HepG2 (cell line): ENCODE data around the gene COQ9.
"Not testable (repeated sequence)": the region's sequence is repeated elsewhere in the genome, so short reads cannot be mapped to it uniquely, and the experiment has no call there.

Experiments
- BCL6 ChIP-seq: IDR thresholded peaks from 2 replicates; pipeline ENCODE4 v1.6.1; 2016; ENCODE audit warnings: missing genetic modification reagents, missing compliant biosample characterization
- EED ChIP-seq: sonication (generic); formaldehyde crosslinking; IDR thresholded peaks from 2 replicates; pipeline ENCODE4 v1.5.0; 2020; ENCODE audit warnings: mild to moderate bottlenecking, missing genetic modification reagents
- FOXK2 ChIP-seq: fragments of 450-650 bp; IDR thresholded peaks from 2 replicates; pipeline ENCODE4 v1.6.1; 2016
- GABPA ChIP-seq, 2 experiments: IDR thresholded peaks; 2 replicates each; pipeline ENCODE4 v1.6.1; 2011 to 2016; ENCODE audit warnings: low read depth in 2 of 2, low read length in 1 of 2, missing biosample characterization in 1 of 2, missing genetic modification characterization in 1 of 2
- HDAC6 ChIP-seq: fragments of 200-600 bp; sonication (generic); IDR thresholded peaks from 2 replicates; pipeline ENCODE4 v1.7.0; 2017; ENCODE audit warnings: mild to moderate bottlenecking, antibody characterized with exemption, low read length, low read depth
- SP1 ChIP-seq, 2 experiments: fragments of 450-650 bp in 1 of 2; sonication (generic) in 1 of 2; formaldehyde crosslinking in 1 of 2; IDR thresholded peaks; 2 replicates each; pipeline versions ENCODE4 v1.4.0 to v1.6.1; 2016 to 2020; ENCODE audit warnings: missing genetic modification reagents in 1 of 2
- ZFP41 ChIP-seq: sonication (generic); formaldehyde crosslinking; IDR thresholded peaks from 2 replicates; pipeline ENCODE4 v1.4.0; 2020; ENCODE audit warnings: mild to moderate bottlenecking, missing genetic modification reagents, borderline replicate concordance
- ZNF501 ChIP-seq: sonication (generic); formaldehyde crosslinking; IDR thresholded peaks from 2 replicates; pipeline ENCODE4 v1.5.1; 2020; ENCODE audit warnings: mild to moderate bottlenecking, moderate library complexity, missing genetic modification reagents
- ZNF614 ChIP-seq: IDR thresholded peaks from 2 replicates; pipeline ENCODE4 v1.6.1; 2018; ENCODE audit warnings: missing biosample characterization, missing genetic modification reagents, inconsistent platforms, borderline replicate concordance
- ZNF615 ChIP-seq: sonication (generic); formaldehyde crosslinking; IDR thresholded peaks from 2 replicates; pipeline ENCODE4 v1.5.0; 2020; ENCODE audit warnings: mild to moderate bottlenecking, missing genetic modification reagents, borderline replicate concordance
- TF ChIP-seq, protein P1 (sequence below): sonication (generic); formaldehyde crosslinking; IDR thresholded peaks from 2 replicates; pipeline ENCODE4 v1.8.1; 2023; ENCODE audit warnings: missing genetic modification reagents, mild to moderate bottlenecking, borderline replicate concordance

- not testable (repeated sequence) for TF ChIP-seq ZNF615 (CRISPR knock-in tag); ZNF614 (CRISPR knock-in tag); EED; FOXK2; HDAC6; ZNF501 (CRISPR knock-in tag); SP1 (IDR thresholded peaks at IDR 0.05); SP1 (CRISPR knock-in tag; IDR thresholded peaks at IDR 0.05); BCL6; GABPA (IDR thresholded peaks at IDR 0.05; ENCODE audit: low read depth, low read length); GABPA (CRISPR knock-in tag; IDR thresholded peaks at IDR 0.05; ENCODE audit: low read depth); ZFP41 (CRISPR knock-in tag)
- TF ChIP-seq, protein P1, sequence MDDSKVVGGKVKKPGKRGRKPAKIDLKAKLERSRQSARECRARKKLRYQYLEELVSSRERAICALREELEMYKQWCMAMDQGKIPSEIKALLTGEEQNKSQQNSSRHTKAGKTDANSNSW (CRISPR knock-in tag) = not testable (repeated sequence)
Measured at GRCh38 chr16:57440551-57440950, 6.7 kb upstream of the COQ9 start.
